GM21390 (cell line): ENCODE results near the gene RNF214.
"Not testable (repeated sequence)": the region's sequence is repeated elsewhere in the genome, so short reads cannot be mapped to it uniquely, and the experiment has no call there.

Experiments
- ATAC-seq: cut with Tn5 transposase; IDR thresholded peaks from one replicate; pipeline ENCODE4 v1.9.1; 2021; ENCODE audit not compliant: unreplicated experiment

Gene RNF214

DNA sequence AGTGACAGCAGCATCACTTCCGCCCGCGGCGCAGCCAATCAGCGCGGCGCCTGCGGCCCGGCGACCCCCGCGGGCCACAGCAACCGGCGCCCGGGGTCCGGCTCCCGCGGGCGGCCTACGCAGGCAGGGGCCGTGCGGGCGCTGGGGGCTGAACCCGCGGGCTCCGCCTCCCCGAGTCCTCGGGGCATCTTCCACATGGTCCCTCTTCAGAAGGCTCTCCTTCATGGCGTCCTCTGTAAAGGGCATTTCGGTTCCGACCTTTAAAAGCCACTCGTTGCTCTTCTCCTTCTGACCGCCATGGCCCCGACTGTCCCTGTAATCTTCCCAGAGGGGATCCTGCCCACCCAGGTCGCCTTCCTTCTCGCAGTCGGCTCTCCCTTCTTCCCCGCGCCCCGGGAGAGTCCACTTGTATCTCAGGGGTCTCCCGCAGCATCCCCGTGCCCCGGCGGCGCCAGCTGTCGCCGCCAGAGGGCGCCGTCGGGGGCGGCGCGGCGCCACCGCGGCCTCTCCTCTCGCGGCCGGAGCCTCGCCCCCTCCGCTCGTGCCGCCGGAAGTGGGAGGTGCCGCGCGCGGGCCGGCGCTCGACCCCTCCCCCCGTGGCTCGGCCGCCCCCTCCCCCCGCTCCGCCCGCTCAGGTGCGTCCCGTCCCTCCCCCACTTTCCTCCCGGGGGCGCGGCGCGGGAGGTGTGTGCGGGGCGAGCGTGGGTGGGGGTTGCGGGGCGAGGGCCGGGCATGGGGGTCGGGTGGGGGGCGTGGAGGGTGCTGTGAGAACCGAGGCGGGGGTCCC is at the start of gene RNF214:
RNF214 (plus strand) TSS at position 580 of the 787 bp plus-strand sequence. CDS start 1,602 bp downstream, outside the sequence.
- peak; percentile 76 for ATAC-seq

DNA sequence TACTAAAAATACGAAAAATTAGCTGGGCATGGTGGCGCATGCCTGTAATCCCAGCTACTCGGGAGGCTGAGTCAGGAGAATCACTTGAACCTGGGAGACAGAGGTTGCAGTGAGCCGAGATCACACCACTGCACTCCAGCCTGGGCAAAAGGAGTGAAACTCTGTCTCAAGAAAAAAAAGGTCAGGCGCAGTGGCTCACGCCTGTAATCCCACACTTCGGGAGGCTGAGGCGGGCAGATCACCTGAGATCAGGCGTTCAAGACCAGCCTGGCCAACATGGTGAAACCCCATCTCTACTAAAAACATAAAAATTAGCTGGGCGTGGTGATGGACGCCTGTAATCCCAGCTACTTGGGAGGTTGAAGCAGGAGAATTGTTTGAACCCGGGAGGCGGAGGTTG is 49.3 kb upstream of the RNF214 start:
- not testable (repeated sequence) for ATAC-seq

DNA sequence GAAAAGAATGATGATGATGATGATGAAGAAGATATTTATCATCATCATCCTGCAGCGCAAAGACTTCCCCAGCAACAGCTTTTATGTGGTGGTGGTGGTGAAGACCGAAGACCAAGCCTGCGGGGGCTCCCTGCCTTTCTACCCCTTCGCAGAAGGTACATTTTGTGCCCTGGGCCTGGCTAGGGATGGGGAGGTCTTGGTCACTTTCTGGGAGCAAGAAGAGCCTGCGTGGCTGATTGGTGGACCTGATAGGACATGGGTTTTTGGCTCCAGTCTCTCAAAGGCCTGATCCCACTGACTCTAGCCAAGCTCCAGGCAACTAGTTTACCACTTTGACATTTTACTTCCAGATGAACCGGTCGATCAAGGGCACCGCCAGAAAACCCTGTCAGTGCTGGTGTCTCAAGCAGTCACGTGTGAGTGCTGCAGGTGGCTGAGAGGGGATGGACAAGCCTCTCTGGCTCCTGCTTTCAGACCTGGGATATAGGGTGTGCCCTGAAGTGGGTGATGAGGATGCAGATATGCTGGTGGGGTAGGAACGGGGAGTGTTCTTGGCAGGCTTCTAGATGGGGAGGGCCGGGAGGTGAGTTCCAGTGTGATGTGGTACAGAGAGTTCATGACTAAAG is 48.6 kb upstream of the RNF214 start:
- no peak for ATAC-seq

DNA sequence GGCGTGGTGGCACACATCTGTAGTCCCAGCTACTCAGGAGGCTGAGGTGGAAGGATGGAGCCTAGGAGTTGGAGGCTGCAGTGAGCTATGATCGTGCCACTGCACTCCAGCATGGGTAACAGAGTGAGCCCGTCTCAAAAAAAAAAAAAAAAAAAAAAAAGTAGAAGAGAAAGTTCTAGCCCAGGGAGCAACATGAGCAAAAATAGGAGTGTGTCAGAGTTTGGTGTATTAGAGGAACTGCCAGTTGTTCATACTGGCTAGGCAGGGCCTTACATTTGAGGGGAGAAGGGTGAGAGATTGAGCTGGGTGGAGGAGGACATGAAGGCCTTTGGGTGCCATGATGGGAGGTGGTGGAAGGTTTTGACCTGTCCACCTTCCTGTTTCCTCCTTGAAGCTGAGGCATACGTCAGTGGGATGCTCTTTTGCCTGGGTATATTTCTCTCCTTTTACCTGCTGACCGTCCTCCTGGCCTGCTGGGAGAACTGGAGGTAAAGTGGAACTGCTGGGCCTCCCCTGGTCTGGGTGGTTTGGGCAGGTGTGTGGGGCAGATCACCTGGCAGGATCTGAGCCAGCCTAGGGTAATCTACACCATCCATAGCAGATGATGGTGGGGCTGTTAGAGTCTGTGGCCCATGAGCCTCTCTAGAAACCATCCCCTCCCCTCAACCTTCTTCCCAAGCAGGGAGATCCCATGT is 46.6 kb upstream of the RNF214 start:
- no peak for ATAC-seq

DNA sequence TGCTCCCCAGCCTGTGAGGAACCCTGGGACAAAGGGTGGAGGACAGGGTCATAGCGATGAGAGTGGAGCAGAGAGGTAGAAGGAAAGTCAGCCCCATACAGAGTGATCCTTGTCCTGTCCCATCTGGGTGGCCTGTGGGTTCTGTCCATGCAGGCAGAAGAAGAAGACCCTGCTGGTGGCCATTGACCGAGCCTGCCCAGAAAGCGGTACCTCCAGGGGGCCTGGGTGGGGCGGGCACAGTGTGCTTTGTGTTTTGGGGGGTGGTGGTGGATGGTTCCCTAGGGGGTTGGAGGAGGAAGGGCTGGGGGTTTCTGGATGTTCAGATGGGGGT is 46.1 kb upstream of the RNF214 start:
- no peak for ATAC-seq

DNA sequence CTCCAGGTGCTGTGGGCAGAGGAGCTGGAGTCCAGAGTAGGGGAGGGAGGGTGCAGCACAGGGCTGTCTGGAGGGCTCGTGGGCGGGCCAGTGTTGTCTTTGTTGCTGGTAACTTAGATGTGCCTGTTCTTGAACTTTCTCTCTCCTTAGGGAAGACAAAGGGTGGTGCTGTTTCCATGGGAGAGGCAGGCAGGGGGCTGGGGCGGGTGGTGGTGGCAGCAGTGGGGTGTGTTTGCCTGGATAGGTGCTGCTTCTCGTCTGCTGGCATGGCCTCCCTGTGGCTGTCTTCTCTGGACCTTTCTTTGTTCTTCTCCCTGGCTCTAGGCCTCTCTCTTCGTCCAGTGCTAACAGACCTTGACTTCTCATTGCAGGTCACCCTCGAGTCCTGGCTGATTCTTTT is 45.5 kb upstream of the RNF214 start:
- ATAC-seq = no peak

DNA sequence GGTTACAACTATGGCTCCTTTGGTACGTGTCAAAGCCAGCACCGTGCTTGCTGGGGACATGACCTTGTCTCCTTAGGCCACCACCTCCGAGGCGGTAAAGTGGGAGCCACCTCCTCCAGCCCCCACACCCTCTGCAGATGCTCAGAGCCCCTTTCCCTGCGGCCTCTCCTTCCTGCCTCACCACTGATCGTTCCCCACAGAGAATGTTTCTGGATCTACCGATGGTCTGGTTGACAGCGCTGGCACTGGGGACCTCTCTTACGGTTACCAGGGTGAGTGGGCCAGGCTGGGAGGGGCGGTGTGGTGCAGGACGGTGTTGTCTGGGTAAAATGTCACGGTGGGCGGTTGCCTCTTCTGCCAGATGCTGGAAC is 45.1 kb upstream of the RNF214 start:
- ATAC-seq = no peak

DNA sequence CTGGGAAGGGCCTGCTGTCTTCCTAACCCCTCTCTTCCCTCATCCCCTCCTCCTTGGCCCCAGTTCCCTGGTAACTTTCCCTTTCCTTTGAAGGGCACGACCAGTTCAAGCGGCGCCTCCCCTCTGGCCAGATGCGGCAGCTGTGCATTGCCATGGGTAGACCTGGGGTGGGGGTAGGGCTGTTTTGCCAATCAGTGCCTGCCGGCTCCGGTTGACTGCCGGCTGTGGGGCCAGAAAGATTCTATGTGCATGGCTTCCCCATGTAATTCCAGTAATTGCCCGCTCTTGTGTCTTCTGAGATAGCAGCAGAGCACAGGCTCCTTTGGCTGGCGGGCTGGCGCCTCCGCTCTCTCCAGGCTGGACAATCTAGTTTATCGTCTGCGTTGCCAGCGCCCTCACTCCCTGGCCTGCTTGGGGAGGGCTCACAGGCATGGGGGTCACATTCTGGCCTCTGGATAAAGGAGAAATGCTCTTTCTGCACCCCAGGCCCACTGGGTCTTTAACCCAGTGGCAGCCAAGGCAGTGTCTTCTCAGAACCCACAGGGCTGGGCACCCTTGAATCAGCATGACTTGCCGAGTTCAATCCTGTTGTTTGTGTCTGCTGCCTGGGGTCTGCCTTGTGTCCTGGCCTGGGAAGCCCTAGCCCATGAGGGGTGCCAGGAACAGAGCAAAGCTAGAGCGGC is 44.5 kb upstream of the RNF214 start:
- ATAC-seq = no peak

DNA sequence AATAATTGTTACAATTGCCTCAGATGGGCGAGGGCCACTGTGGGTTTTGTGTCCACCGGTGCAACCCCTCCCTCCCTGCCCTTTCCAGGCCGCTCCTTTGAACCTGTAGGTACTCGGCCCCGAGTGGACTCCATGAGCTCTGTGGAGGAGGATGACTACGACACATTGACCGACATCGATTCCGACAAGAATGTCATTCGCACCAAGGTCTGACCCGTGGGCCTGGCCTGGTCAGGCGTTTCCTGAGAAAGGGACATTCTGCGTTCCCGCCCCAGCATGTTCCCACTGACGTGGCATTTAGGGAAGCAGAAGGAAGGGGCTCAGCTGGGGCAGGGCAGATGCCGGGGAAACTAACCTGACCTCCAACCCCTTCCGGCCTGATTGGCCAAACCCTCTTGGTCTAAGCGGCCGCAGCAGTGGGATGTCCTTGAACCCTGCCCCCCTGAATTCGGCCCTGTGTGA is 43.8 kb upstream of the RNF214 start:
- no peak for ATAC-seq

DNA sequence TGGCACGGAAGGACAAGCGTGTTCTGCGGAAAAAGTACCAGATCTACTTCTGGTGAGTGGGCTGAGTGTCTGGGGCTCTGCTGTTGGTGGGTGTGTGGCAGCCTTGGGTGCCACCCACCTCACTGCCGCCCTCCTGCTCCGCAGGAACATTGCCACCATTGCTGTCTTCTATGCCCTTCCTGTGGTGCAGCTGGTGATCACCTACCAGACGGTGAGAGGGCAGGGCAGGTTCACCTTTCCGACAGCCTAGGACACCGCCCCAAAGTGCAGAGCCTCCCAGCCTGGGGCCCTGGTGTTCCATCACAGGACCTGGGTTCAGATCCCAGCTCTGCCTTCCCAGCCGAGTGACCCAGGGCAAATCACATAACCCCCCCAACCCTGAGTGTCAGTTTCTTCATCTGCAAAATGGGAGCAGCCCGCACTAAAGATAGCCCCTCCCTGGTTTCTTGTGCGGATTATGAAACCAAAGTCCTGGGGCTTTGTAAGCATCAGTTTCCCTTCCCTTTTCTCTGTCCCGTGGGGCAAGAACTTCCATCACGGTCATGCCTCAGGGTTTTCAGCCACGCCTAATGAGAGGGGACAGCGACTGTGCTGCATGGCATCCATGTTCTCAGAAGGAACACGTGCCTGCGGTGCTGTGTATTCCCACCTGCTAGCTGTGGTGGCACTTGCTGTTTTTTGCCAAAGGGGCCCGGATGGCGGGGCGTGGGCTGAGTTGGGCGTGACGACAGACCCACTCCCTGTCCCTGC is 43.1 kb upstream of the RNF214 start:
- peak; percentile 61 for ATAC-seq

DNA sequence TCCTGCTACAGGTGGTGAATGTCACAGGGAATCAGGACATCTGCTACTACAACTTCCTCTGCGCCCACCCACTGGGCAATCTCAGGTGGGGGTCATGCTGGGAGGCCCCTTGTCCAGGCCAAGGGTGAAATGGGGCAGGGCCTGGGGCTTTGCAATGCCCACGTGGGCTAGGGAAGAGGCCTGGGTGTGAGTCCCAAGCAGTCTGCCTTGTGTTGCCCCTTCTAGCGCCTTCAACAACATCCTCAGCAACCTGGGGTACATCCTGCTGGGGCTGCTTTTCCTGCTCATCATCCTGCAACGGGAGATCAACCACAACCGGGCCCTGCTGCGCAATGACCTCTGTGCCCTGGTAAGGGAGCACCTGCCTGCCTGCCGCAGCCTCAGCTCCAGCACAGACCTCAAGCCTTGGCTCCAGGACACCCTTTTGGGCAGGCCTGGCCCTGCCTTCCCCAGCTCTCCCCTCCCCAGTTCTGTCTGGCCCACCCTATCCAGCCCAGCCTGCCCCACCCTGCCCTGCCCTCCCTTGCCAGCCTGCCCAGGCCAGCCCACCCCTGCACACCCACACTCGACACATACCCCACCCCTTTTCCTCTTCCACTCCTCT is 42.4 kb upstream of the RNF214 start:
- ATAC-seq = no peak

DNA sequence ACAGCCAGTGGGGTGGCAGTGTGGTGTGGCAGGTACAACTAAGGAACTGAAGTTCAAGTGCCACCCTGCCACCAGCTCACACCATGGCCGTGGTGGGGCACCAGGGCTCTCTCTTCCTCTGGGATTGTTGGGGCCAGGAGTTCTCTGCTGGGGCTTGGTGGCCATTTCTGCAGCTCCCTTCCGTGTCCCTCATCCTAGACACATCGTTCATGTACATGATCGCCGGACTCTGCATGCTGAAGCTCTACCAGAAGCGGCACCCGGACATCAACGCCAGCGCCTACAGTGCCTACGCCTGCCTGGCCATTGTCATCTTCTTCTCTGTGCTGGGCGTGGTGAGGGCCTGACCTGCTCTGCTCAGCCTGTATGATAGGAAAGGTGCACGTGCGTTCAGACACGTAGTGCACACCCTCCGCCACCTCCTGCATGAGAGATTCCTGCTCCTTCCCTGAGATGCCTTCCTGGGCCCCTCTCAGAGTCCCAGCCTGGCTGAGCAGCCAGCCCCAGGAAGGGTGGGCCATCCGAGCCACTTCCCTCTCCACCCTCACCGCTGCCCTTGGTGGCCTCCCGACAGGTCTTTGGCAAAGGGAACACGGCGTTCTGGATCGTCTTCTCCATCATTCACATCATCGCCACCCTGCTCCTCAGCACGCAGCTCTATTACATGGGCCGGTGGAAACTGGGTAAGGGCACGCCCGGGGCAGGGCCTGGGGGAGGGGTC is 40.6 kb upstream of the RNF214 start:
- ATAC-seq = no peak

DNA sequence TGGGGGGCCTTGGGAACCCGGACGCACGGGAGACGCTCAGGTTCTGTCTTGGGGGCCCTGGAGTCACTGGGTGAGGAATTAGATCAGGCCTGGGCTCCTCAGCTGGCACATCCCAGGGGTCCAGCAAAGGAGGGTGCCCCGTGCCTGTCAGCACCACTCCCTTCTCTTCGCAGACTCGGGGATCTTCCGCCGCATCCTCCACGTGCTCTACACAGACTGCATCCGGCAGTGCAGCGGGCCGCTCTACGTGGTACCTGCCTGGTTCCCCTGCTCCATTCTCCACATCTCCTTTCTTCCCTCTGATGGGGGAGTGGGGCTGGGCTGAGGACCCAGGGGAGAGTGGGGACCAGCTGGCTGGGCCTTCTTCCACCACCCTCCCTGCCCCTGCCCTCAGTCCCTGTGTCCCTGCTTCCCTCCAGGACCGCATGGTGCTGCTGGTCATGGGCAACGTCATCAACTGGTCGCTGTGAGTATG is 40.0 kb upstream of the RNF214 start:
- no peak for ATAC-seq

DNA sequence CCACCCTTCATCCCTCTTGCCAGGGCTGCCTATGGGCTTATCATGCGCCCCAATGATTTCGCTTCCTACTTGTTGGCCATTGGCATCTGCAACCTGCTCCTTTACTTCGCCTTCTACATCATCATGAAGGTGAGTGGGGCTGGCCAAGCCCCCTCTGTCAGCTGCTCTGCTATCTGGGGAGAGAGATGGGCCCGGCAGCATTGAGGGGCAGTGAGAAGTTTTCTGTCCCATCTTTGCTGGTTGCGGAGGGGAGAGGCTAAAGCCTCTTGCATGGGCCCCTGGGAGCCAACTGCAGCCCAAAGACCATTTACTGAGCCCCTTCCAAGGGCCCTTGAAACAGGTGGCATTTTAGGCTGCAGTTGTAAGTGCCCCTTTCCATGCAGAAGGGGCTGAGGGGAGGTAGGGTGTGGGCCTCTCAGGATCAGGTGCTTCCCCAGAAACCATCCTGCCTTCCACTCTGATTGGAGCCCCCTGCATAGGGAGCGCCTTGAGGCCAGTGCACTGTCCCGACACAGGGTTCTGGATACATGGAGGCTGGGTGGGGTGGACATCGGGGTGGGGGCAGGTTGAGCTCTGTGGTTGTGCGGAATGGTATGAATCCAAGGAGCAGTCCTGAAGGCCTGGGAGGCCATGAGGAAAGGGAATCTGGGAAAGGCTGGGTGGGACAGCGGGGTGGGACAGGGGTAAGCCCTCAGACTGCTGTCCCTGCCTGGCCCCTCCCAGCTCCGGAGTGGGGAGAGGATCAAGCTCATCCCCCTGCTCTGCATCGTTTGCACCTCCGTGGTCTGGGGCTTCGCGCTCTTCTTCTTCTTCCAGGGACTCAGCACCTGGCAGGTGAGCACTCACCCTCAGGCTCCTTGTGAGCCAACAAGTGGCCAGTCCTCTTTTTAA is 39.1 kb upstream of the RNF214 start:
- ATAC-seq = no peak

DNA sequence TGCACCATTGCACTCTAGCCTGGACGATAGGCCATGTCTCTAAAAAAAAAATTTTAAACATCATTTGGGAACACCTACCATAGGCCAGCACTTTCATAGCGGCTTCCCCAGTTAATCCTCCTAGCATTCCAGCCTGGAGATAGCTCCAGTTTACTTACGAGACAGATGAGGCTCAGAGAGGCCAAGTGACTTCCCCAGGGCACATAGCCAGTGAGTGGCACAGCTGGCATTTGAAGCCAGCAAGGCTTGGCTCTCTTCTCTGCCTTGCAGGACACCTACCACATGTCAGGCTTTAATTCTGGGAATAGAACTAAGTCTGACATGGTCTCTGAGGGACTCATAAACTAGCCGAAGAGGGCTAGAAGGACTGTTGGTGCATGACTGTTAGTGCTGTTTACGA is 38.2 kb upstream of the RNF214 start:
- no peak for ATAC-seq

DNA sequence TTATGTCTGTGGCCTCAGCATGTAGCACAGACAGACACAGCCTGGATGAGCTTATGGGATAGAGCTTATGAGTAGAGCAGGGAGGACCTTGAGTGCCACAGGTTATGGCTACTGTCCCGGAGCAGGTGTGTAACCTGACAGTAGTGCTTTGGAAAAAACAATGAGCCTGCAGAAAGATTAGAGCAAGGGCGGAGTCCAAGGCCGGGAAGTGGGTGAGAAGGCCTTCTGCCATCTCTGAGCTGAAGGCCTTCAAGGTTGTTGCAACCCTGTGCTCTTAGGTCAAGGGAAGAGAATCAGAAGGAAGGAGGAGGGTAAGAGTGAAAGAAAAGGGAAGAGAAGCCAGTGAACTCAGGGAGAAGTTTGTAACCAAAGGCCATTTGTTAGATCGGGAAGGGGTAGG is 37.2 kb upstream of the RNF214 start:
- no peak for ATAC-seq

DNA sequence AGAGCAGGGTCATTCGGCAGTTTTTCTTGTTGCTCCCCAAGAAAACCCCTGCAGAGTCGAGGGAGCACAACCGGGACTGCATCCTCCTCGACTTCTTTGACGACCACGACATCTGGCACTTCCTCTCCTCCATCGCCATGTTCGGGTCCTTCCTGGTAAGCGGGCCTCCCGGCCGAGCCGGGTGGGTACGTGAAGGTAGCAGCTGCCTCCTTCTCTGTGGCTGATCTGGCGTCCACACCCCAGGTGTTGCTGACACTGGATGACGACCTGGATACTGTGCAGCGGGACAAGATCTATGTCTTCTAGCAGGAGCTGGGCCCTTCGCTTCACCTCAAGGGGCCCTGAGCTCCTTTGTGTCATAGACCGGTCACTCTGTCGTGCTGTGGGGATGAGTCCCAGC is 36.7 kb upstream of the RNF214 start:
- ATAC-seq = no peak

DNA sequence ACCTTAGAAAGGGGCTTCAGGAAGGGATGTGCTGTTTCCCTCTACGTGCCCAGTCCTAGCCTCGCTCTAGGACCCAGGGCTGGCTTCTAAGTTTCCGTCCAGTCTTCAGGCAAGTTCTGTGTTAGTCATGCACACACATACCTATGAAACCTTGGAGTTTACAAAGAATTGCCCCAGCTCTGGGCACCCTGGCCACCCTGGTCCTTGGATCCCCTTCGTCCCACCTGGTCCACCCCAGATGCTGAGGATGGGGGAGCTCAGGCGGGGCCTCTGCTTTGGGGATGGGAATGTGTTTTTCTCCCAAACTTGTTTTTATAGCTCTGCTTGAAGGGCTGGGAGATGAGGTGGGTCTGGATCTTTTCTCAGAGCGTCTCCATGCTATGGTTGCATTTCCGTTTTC is 35.5 kb upstream of the RNF214 start:
- ATAC-seq = no peak
